NCI-H2196 treated with DMSO at 0.1 percent for 48 hours (cell line): ENCODE measurements around the gene PNPLA7.
"Not testable (repeated sequence)": the region's sequence is repeated elsewhere in the genome, so short reads cannot be mapped to it uniquely, and the experiment has no call there.

Experiments used
- DNase-seq: peaks from one replicate; lab custom pipeline; 2025; ENCODE audit not compliant: unreplicated experiment; lab: John Stamatoyannopoulos, UW

PNPLA7 gene

GRCh38 chr9:137482094-137482781 is 68.0 kb downstream of the PNPLA7 start:
- DNase-seq = peak; percentile 33

GRCh38 chr9:137480686-137481683 is 69.2 kb downstream of the PNPLA7 start:
- DNase-seq = no peak

GRCh38 chr9:137479892-137480685 is 70.1 kb downstream of the PNPLA7 start:
- DNase-seq = peak; percentile 13

GRCh38 chr9:137478962-137479861 is 71.0 kb downstream of the PNPLA7 start:
- peak; percentile 60 for DNase-seq

GRCh38 chr9:137478613-137478961 is 71.6 kb downstream of the PNPLA7 start:
- DNase-seq = no peak

GRCh38 chr9:137477778-137478612 is 72.2 kb downstream of the PNPLA7 start:
- no peak for DNase-seq

GRCh38 chr9:137476856-137477255 is 73.3 kb downstream of the PNPLA7 start:
- DNase-seq = no peak

- no peak for DNase-seq
These were observed 74.5 kb downstream of the PNPLA7 start for GRCh38 chr9:137475666-137476065.

GRCh38 chr9:137474271-137474670 is 75.9 kb downstream of the PNPLA7 start:
- no peak for DNase-seq

GRCh38 chr9:137470785-137471184 is 79.4 kb downstream of the PNPLA7 start:
- DNase-seq = no peak

- no peak for DNase-seq
These were observed 82.3 kb downstream of the PNPLA7 start for GRCh38 chr9:137467896-137468295.

GRCh38 chr9:137467161-137467581 is 83.0 kb downstream of the PNPLA7 start:
- no peak for DNase-seq

- not testable (repeated sequence) for DNase-seq
These were observed 83.7 kb downstream of the PNPLA7 start for GRCh38 chr9:137466389-137467085.

- no peak for DNase-seq
These were observed 84.3 kb downstream of the PNPLA7 start for GRCh38 chr9:137465720-137466388.

GRCh38 chr9:137465000-137465719 is 85.0 kb downstream of the PNPLA7 start:
- DNase-seq = no peak

- no peak for DNase-seq
These were observed 85.8 kb downstream of the PNPLA7 start for GRCh38 chr9:137464291-137464999.

GRCh38 chr9:137463931-137464290 is 86.3 kb downstream of the PNPLA7 start:
- no peak for DNase-seq
